WERI-Rb-1 (cell line): ENCODE measurements around the gene GFOD1.
A peak's percentile ranks its signal among the peaks of the same experiment; 100 is the strongest.

Source experiments
- DNase-seq: peaks from one replicate; pipeline ENCODE4 v3.0.0-alpha.2; 2020
- H3K27ac ChIP-seq: fragments of 250-450 bp; sonication (Bioruptor Pico); 2 replicates; pipeline ENCODE4 v1.5.1; 2020; ENCODE audit warnings: mild to moderate bottlenecking, moderate library complexity
- H3K27me3 ChIP-seq: fragments of 250-450 bp; sonication (Bioruptor Pico); 2 replicates; pipeline ENCODE4 v1.5.1; 2021; ENCODE audit warnings: mild to moderate bottlenecking, low read depth, moderate library complexity; ENCODE audit not compliant: insufficient read depth, severe bottlenecking
- H3K36me3 ChIP-seq: fragments of 250-450 bp; sonication (Bioruptor Pico); 2 replicates; pipeline ENCODE4 v1.5.1; 2020; ENCODE audit warnings: mild to moderate bottlenecking, moderate library complexity
- H3K4me3 ChIP-seq: 2 replicates; pipeline ENCODE4 v1.5.1; 2011; ENCODE audit warnings: low read depth, mild to moderate bottlenecking, control low read depth, low read length
- H3K9me3 ChIP-seq: fragments of 250-450 bp; sonication (Bioruptor Pico); 2 replicates; pipeline ENCODE4 v1.5.1; 2021; ENCODE audit warnings: mild to moderate bottlenecking, moderate library complexity; ENCODE audit not compliant: severe bottlenecking
- TF ChIP-seq, protein P1 (sequence below): IDR thresholded peaks from 2 replicates; pipeline ENCODE4 v1.5.1; 2011; ENCODE audit warnings: low read depth, mild to moderate bottlenecking, control low read depth, inconsistent platforms, low read length

GFOD1 gene

DNA sequence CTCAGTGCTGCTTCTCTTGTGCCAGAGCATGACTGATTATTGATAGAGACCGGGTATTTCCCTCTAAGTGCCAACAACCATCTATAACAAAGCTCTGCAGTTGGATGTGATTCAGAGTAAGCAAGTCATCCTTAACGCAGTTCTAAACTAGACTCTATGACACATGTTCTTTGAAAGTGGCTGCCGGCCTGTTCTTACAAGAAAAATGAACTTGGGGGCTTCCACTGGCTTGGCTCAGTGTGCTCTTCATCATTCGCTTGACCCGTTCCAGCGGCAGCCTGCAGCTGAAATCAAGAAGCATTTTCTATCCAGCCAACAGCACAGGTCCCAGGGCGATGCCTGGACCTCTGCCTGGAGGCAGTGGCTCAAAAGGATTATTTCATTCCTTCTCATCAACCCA, 29.8 kb downstream of the GFOD1 start:
- no peak overlapping the region for H3K4me3 ChIP-seq
- DNase-seq: no peak
- H3K9me3 ChIP-seq: no peaks in the 10 kb centered on the region
- H3K27me3 ChIP-seq: no peaks in the 10 kb centered on the region
- H3K27ac ChIP-seq: no peak overlapping the region
- TF ChIP-seq, protein P1, sequence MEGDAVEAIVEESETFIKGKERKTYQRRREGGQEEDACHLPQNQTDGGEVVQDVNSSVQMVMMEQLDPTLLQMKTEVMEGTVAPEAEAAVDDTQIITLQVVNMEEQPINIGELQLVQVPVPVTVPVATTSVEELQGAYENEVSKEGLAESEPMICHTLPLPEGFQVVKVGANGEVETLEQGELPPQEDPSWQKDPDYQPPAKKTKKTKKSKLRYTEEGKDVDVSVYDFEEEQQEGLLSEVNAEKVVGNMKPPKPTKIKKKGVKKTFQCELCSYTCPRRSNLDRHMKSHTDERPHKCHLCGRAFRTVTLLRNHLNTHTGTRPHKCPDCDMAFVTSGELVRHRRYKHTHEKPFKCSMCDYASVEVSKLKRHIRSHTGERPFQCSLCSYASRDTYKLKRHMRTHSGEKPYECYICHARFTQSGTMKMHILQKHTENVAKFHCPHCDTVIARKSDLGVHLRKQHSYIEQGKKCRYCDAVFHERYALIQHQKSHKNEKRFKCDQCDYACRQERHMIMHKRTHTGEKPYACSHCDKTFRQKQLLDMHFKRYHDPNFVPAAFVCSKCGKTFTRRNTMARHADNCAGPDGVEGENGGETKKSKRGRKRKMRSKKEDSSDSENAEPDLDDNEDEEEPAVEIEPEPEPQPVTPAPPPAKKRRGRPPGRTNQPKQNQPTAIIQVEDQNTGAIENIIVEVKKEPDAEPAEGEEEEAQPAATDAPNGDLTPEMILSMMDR: no peak
- peaks cover 9% of the 10 kb centered on the region for H3K36me3 ChIP-seq

DNA sequence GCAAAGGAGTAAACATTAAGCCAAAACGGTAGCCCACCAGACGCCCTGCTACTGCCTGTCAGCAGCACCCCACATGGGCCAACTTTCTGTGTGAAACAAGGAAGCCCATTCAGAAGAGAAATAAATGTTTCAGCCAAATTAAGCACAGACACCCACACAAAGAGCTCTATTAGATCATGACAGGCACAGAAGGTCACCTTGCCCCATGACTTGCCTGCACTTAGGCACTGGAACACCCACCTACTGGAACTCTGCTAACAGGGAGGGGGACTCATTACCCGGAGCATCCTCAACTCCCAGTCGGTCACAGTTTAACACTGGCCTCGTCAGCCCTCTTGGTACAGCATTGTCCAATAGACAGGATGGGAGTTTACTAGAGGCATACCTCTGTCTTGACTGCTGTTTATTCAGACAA, 31.8 kb downstream of the GFOD1 start:
- Histone ChIP-seq H3K4me3 (no peak overlapping the region), H3K9me3 (no peaks in the 10 kb centered on the region), H3K27me3 (no peaks in the 10 kb centered on the region), H3K36me3 (peaks cover 5% of the 10 kb centered on the region), H3K27ac (no peak overlapping the region)
- DNase-seq: no peak
- TF ChIP-seq, protein P1: no peak

- peak; percentile 42 for DNase-seq
- Histone ChIP-seq H3K9me3 (no peaks in the 10 kb centered on the region), H3K27ac (no peak overlapping the region)
Observed at GRCh38 chr6:13454286-13455221, 32.8 kb downstream of the GFOD1 start.

DNA sequence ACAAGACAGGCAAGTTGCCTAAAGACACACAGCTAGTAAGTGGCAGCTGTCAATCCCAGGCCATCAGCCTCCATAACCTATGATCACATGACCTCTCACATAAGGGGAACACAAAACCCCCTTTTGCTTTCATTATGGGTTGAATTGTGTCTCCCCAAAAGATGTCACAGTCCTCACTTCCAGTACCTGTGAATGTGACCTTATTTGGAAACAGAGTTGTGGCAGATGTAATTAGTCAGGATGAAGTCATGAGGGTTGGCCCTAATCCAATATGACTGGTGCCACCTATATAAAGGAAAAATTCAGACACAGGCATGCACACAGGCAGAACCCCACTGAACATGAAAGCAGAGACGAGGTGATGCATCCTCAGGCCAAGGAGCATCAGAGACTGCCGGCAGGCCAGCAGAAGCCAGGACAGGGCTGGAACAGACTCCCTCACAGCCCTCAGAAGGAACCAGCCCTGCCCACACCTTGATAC, 33.6 kb downstream of the GFOD1 start:
- DNase-seq: no peak
- no peaks in the 10 kb centered on the region; the same call in none of the 2 replicates for H3K36me3 ChIP-seq
- H3K27ac ChIP-seq: no peak overlapping the region
- no peaks in the 10 kb centered on the region for H3K9me3 ChIP-seq
- no peak overlapping the region for H3K4me3 ChIP-seq
- H3K27me3 ChIP-seq: no peaks in the 10 kb centered on the region
- TF ChIP-seq, protein P1: no peak

More at GRCh38 chr6:13454286-13455221, 32.8 kb downstream of the GFOD1 start:
- H3K36me3 ChIP-seq: no peaks in the 10 kb centered on the region; the same call in none of the 2 replicates
- TF ChIP-seq, protein P1: peak; percentile 54; the same call in 1 of the 2 replicates
- no peak overlapping the region for H3K4me3 ChIP-seq
- no peaks in the 10 kb centered on the region for H3K27me3 ChIP-seq

DNA sequence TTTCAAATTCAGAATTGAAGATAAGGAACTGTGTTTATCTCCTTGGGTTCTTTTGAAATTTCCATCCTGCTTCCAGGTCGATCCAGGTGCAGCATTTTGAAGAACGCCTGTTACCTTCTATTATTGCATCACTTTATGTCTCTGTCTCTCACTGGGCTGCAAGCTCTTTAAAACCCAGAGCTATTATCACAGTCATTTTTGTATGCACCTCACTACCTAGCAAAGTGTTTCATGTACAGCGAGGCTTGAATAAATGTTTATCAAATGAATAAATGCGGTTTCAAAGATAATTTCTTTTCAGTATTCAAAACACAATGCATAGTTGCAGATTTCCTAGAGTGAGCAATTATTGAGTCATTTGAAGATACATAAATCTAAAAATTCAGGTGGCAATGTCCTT, 34.2 kb downstream of the GFOD1 start:
- Histone ChIP-seq H3K27me3 (no peaks in the 10 kb centered on the region), H3K27ac (no peak overlapping the region), H3K36me3 (no peaks in the 10 kb centered on the region; the same call in none of the 2 replicates), H3K9me3 (no peaks in the 10 kb centered on the region), H3K4me3 (no peak overlapping the region)
- TF ChIP-seq, protein P1: no peak
- DNase-seq: no peak
